GM06990 (cell line): ENCODE results near the gene IER2.

Experiments used
- DNase-seq: peaks from one replicate; pipeline ENCODE4 v3.0.0-alpha.2; 2011; ENCODE audit not compliant: insufficient read length; ENCODE audit errors: extremely low read depth
- H3K27me3 ChIP-seq: replicated peaks from 2 replicates; pipeline ENCODE4 v1.6.0; 2011; ENCODE audit warnings: low read length; ENCODE audit not compliant: control insufficient read depth, insufficient read depth
- H3K36me3 ChIP-seq: 2 replicates; pipeline ENCODE4 v1.5.1; 2011; ENCODE audit warnings: low read length; ENCODE audit not compliant: control insufficient read depth, insufficient read depth
- H3K4me3 ChIP-seq: replicated peaks from 2 replicates; pipeline ENCODE4 v1.5.1; 2011; ENCODE audit warnings: low read depth, mild to moderate bottlenecking, control low read depth, low read length
- CTCF ChIP-seq: IDR thresholded peaks from 2 replicates; pipeline ENCODE4 v1.5.1; 2011; ENCODE audit warnings: low read length, control low read depth, mild to moderate bottlenecking, inconsistent platforms; ENCODE audit not compliant: insufficient read depth, poor library complexity, severe bottlenecking

The IER2 gene

GRCh38 chr19:13154911-13155471 lies 4.8 kb downstream of the IER2 start:
- DNase-seq = peak; percentile 79
- peak; percentile 51 for TF ChIP-seq CTCF

GRCh38 chr19:13155472-13156359 lies 5.5 kb downstream of the IER2 start:
- Histone ChIP-seq H3K4me3 (peak overlapping the region; percentile 94), H3K27me3 (no peaks in the 10 kb centered on the region), H3K36me3 (no peaks in the 10 kb centered on the region; the same call in none of the 2 replicates)
- TF ChIP-seq CTCF = no peak
- DNase-seq = peak; percentile 91

More at GRCh38 chr19:13154911-13155471, 4.8 kb downstream of the IER2 start:
- H3K27me3 ChIP-seq = no peaks in the 10 kb centered on the region
- no peaks in the 10 kb centered on the region; the same call in none of the 2 replicates for H3K36me3 ChIP-seq
- peak overlapping the region; percentile 94 for H3K4me3 ChIP-seq

GRCh38 chr19:13159713-13160112 lies 9.5 kb downstream of the IER2 start:
- no peak for TF ChIP-seq CTCF
- no peak for DNase-seq
- no peaks in the 10 kb centered on the region for H3K27me3 ChIP-seq
- H3K4me3 ChIP-seq = no peak overlapping the region
- H3K36me3 ChIP-seq = no peaks in the 10 kb centered on the region

GRCh38 chr19:13160557-13160956 lies 10.3 kb downstream of the IER2 start:
- Histone ChIP-seq H3K36me3 (no peaks in the 10 kb centered on the region), H3K27me3 (no peaks in the 10 kb centered on the region), H3K4me3 (no peak overlapping the region)
- DNase-seq = no peak
- no peak for TF ChIP-seq CTCF

GRCh38 chr19:13162724-13163608 lies 12.8 kb downstream of the IER2 start:
- H3K36me3 ChIP-seq = no peaks in the 10 kb centered on the region
- no peaks in the 10 kb centered on the region for H3K27me3 ChIP-seq
- peak overlapping the region; percentile 67 for H3K4me3 ChIP-seq
- no peak for TF ChIP-seq CTCF
- DNase-seq = peak; percentile 88
